ENCODE results near the gene RTKN2.

DNA sequence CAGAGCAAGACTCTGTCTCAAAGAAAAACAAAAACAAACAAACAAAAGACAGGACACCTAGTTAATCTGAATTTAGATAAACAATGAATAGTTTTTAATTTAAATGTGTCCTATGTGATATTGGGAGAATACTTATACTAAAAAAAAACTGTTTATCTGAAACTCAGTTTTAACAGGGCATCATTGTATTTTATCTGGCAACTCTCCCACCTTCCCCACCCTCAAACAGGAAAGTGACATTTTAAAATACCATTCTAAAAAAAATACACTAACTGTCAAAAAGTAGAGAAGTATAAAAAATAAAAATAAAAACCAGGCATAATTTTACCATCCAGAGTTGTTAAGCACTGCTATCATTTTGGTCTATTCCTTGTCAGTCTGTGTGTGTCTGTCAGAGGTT, 119.0 kb downstream of the RTKN2 start:
- TF ChIP-seq, protein P1, sequence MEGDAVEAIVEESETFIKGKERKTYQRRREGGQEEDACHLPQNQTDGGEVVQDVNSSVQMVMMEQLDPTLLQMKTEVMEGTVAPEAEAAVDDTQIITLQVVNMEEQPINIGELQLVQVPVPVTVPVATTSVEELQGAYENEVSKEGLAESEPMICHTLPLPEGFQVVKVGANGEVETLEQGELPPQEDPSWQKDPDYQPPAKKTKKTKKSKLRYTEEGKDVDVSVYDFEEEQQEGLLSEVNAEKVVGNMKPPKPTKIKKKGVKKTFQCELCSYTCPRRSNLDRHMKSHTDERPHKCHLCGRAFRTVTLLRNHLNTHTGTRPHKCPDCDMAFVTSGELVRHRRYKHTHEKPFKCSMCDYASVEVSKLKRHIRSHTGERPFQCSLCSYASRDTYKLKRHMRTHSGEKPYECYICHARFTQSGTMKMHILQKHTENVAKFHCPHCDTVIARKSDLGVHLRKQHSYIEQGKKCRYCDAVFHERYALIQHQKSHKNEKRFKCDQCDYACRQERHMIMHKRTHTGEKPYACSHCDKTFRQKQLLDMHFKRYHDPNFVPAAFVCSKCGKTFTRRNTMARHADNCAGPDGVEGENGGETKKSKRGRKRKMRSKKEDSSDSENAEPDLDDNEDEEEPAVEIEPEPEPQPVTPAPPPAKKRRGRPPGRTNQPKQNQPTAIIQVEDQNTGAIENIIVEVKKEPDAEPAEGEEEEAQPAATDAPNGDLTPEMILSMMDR (conservative IDR thresholded peaks at IDR 0.05; ENCODE audit: low read depth, low read length): no peak
- TF ChIP-seq MAFK (IDR thresholded peaks at IDR 0.05; ENCODE audit: low read depth, low read length) (no peak), RFX5 (IDR thresholded peaks at IDR 0.05; ENCODE audit: low read depth, low read length) (no peak), POLR2A (IDR thresholded peaks at IDR 0.05; ENCODE audit: low read depth, low read length) (no peak)

Data from IMR-90 (cell line).